H1 (cell line): Measurements from ENCODE around the gene CCDC197. TPM values are rescaled to one million over a fixed set of nuclear protein-coding genes. Genes with fewer than 3 reads are reported as not detected.

ENCODE experiments used
- CTCF ChIA-PET: fragments of 300-600 bp; sonication (Branson Sonifier 250); formaldehyde crosslinking; loops from one replicate; lab custom pipeline; 2021; ENCODE audit not compliant: partially characterized antibody; lab: Charles Lee
- POLR2A ChIA-PET: fragments of 300-600 bp; sonication (Branson Sonifier 250); formaldehyde crosslinking; loops from one replicate; lab custom pipeline; 2021; ENCODE audit warnings: inconsistent platforms; ENCODE audit not compliant: partially characterized antibody; lab: Charles Lee
- DNase-seq, 2 experiments: peaks; one replicate each; pipeline versions ENCODE4 v3.0.0 to v3.0.0-alpha.2; 2010 to 2022; ENCODE audit warnings: low spot score in 2 of 2, low read depth in 1 of 2, mixed read lengths in 1 of 2
- FAIRE-seq: peaks from 2 replicates; lab custom pipeline; 2011; peaks lifted over from hg19 to GRCh38; lab: Jason Lieb, UNC
- H2AFZ ChIP-seq: 2 replicates; pipeline ENCODE4 v1.8.1; 2012; ENCODE audit warnings: low read length, inconsistent platforms
- H2AK5ac ChIP-seq: 2 replicates; pipeline ENCODE4 v1.6.1; 2013; ENCODE audit warnings: low read depth, low read length
- H2BK120ac ChIP-seq: replicated peaks from 2 replicates; pipeline ENCODE3; 2013; ENCODE audit warnings: low read depth, low read length, inconsistent platforms
- H2BK12ac ChIP-seq: 2 replicates; pipeline ENCODE4 v1.6.1; 2013; ENCODE audit warnings: low read depth, low read length
- H2BK15ac ChIP-seq: 2 replicates; pipeline ENCODE4 v1.6.1; 2013; ENCODE audit warnings: low read length
- H2BK20ac ChIP-seq: 2 replicates; pipeline ENCODE4 v1.6.1; 2013; ENCODE audit warnings: low read length
- H2BK5ac ChIP-seq: 2 replicates; pipeline ENCODE4 v1.6.1; 2013; ENCODE audit warnings: low read depth, low read length
- H3K14ac ChIP-seq: 2 replicates; pipeline ENCODE4 v1.6.1; 2013; ENCODE audit warnings: inconsistent platforms; ENCODE audit not compliant: insufficient read length
- H3K18ac ChIP-seq: 2 replicates; pipeline ENCODE4 v1.6.1; 2013; ENCODE audit warnings: low read length; ENCODE audit errors: extremely low read depth
- H3K23ac ChIP-seq: 2 replicates; pipeline ENCODE4 v1.6.1; 2013; ENCODE audit warnings: inconsistent platforms; ENCODE audit not compliant: insufficient read length
- H3K23me2 ChIP-seq: 2 replicates; pipeline ENCODE4 v1.6.1; 2013; ENCODE audit warnings: low read depth, low read length
- H3K27ac ChIP-seq: 2 replicates; pipeline ENCODE4 v1.6.1; 2011; ENCODE audit warnings: low read depth, low read length, inconsistent platforms
- H3K27me3 ChIP-seq, 4 experiments: replicated peaks in 1 of 4; 1 replicate in 1 of 4; 2 replicates in 3 of 4; pipeline versions ENCODE4 v1.6.1 to v1.8.1; 2011 to 2013; ENCODE audit warnings: low read length in 3 of 4, mild to moderate bottlenecking in 3 of 4, inconsistent platforms in 2 of 4, mixed read lengths in 2 of 4, moderate library complexity in 1 of 4; ENCODE audit not compliant: control insufficient read depth in 3 of 4, insufficient read depth in 3 of 4; ENCODE audit errors: extremely low read depth in 1 of 4
- H3K36me3 ChIP-seq, 4 experiments: 2 replicates each; pipeline versions ENCODE4 v1.6.1 to v1.8.1; 2011 to 2013; ENCODE audit warnings: mild to moderate bottlenecking in 4 of 4, low read length in 3 of 4, moderate library complexity in 2 of 4, control low read depth in 1 of 4, inconsistent platforms in 1 of 4; ENCODE audit not compliant: insufficient read depth in 4 of 4, control insufficient read depth in 2 of 4
- H3K4ac ChIP-seq: replicated peaks from 2 replicates; pipeline ENCODE3; 2013; ENCODE audit warnings: low read length, low read depth, mixed read lengths, inconsistent platforms; ENCODE audit not compliant: insufficient read length
- H3K4me1 ChIP-seq, 4 experiments: replicated peaks in 1 of 4; 1 replicate in 1 of 4; 2 replicates in 3 of 4; pipeline versions ENCODE4 v1.6.1 to v1.8.1; 2011 to 2013; ENCODE audit warnings: low read length in 3 of 4, inconsistent platforms in 2 of 4, mixed read lengths in 1 of 4; ENCODE audit not compliant: insufficient read depth in 4 of 4, control insufficient read depth in 3 of 4
- H3K4me2 ChIP-seq, 2 experiments: 2 replicates each; pipeline versions ENCODE4 v1.6.1 to v1.8.1; 2011 to 2013; ENCODE audit warnings: low read depth in 2 of 2, low read length in 2 of 2, control low read depth in 1 of 2, inconsistent platforms in 1 of 2, mild to moderate bottlenecking in 1 of 2; ENCODE audit not compliant: insufficient read depth in 1 of 2
- H3K4me3 ChIP-seq, 4 experiments: fragments of 200-600, 300-600 bp in 1 of 4; sonication (generic), shearing (Covaris generic), sonication (Bioruptor Twin) in 1 of 4; 2 replicates each; pipeline versions ENCODE4 v1.5.1 to v1.8.1; 2011 to 2016; ENCODE audit warnings: low read length in 4 of 4, low read depth in 3 of 4, control low read depth in 2 of 4, inconsistent platforms in 2 of 4, mild to moderate bottlenecking in 2 of 4, mixed read lengths in 1 of 4, moderate library complexity in 1 of 4; ENCODE audit not compliant: insufficient read depth in 2 of 4; ENCODE audit errors: extremely low read depth in 1 of 4
- H3K56ac ChIP-seq: replicated peaks from 2 replicates; pipeline ENCODE3; 2013; ENCODE audit warnings: low read depth, mild to moderate bottlenecking, mixed read lengths, low read length, inconsistent platforms; ENCODE audit not compliant: insufficient read length
- H3K79me1 ChIP-seq: 2 replicates; pipeline ENCODE4 v1.6.1; 2013; ENCODE audit warnings: low read depth, low read length, control low read depth
- H3K79me2 ChIP-seq, 2 experiments: 2 replicates each; pipeline versions ENCODE4 v1.6.1 to v1.8.1; 2012 to 2013; ENCODE audit warnings: low read length in 2 of 2, mild to moderate bottlenecking in 2 of 2, inconsistent platforms in 1 of 2; ENCODE audit not compliant: insufficient read depth in 2 of 2, control insufficient read depth in 1 of 2
- H3K9ac ChIP-seq, 4 experiments: replicated peaks in 1 of 4; 1 replicate in 1 of 4; 2 replicates in 3 of 4; pipeline versions ENCODE4 v1.6.1 to v1.8.1; 2011 to 2013; ENCODE audit warnings: low read depth in 3 of 4, low read length in 3 of 4, control low read depth in 2 of 4, mild to moderate bottlenecking in 2 of 4, moderate library complexity in 2 of 4, inconsistent platforms in 1 of 4; ENCODE audit errors: extremely low read depth in 1 of 4
- H3K9me3 ChIP-seq, 2 experiments: 2 replicates each; pipeline versions ENCODE4 v1.6.1 to v1.8.1; 2012 to 2013; ENCODE audit warnings: mild to moderate bottlenecking in 2 of 2, moderate library complexity in 2 of 2, control low read depth in 1 of 2, inconsistent platforms in 1 of 2, low read depth in 1 of 2, low read length in 1 of 2, mixed read lengths in 1 of 2; ENCODE audit not compliant: insufficient read depth in 2 of 2
- H4K20me1 ChIP-seq, 2 experiments: replicated peaks in 1 of 2; 2 replicates each; pipeline versions ENCODE3 to v1.8.1; 2011 to 2013; ENCODE audit warnings: inconsistent platforms in 2 of 2, low read length in 2 of 2, mild to moderate bottlenecking in 1 of 2; ENCODE audit not compliant: insufficient read depth in 2 of 2, control insufficient read depth in 1 of 2
- H4K5ac ChIP-seq: 2 replicates; pipeline ENCODE4 v1.6.1; 2013; ENCODE audit warnings: low read length, low read depth, mixed read lengths, inconsistent platforms; ENCODE audit not compliant: insufficient read length
- H4K8ac ChIP-seq: 2 replicates; pipeline ENCODE4 v1.8.0; 2013; ENCODE audit warnings: mild to moderate bottlenecking, moderate library complexity, low read length, inconsistent platforms; ENCODE audit not compliant: insufficient read depth; ENCODE audit errors: extremely low read depth
- H4K91ac ChIP-seq: replicated peaks from 2 replicates; pipeline ENCODE3; 2013; ENCODE audit warnings: low read length, mixed read lengths, inconsistent platforms; ENCODE audit not compliant: insufficient read length
- BCL11A ChIP-seq, 2 experiments: IDR thresholded peaks; one replicate each; pipeline ENCODE4 v1.6.1; 2011; ENCODE audit warnings: low read depth in 2 of 2, low read length in 2 of 2, mild to moderate bottlenecking in 2 of 2
- CBX8 ChIP-seq: fragments of 300-800, 300-1000 bp; sonication (generic); IDR thresholded peaks from 2 replicates; pipeline ENCODE4 v1.7.1; 2016; ENCODE audit warnings: low read depth, low read length, borderline replicate concordance
- CEBPB ChIP-seq: IDR thresholded peaks from 2 replicates; pipeline ENCODE4 v1.6.1; 2012; ENCODE audit warnings: low read depth, low read length
- CTBP2 ChIP-seq: IDR thresholded peaks from 2 replicates; pipeline ENCODE4 v1.7.0; 2011; ENCODE audit warnings: borderline replicate concordance, mild to moderate bottlenecking, moderate library complexity, mixed read lengths, low read length; ENCODE audit not compliant: insufficient read depth, insufficient read length
- CTCF ChIP-seq, 3 experiments: IDR thresholded peaks; 1 replicate in 2 of 3; 2 replicates in 1 of 3; pipeline versions ENCODE4 v1.5.1 to v1.6.1; 2011; ENCODE audit warnings: low read length in 3 of 3, mild to moderate bottlenecking in 3 of 3, inconsistent platforms in 2 of 3, low read depth in 1 of 3, moderate library complexity in 1 of 3; ENCODE audit not compliant: insufficient read depth in 1 of 3; ENCODE audit errors: control extremely low read depth in 1 of 3
- HDAC2 ChIP-seq, 2 experiments: fragments of 300-600 bp in 1 of 2; sonication (generic) in 1 of 2; IDR thresholded peaks; 2 replicates each; pipeline ENCODE4 v1.6.1; 2011 to 2012; ENCODE audit warnings: low read depth in 2 of 2, low read length in 2 of 2, mild to moderate bottlenecking in 2 of 2, moderate library complexity in 2 of 2, borderline replicate concordance in 1 of 2, inconsistent platforms in 1 of 2
- SIN3A ChIP-seq, 2 experiments: IDR thresholded peaks in 1 of 2; conservative IDR thresholded peaks in 1 of 2; 2 replicates each; pipeline ENCODE4 v1.6.1; 2011 to 2012; ENCODE audit warnings: low read length in 2 of 2, improper control_type of control experiment in 1 of 2, low read depth in 1 of 2, mild to moderate bottlenecking in 1 of 2
- TBP ChIP-seq: IDR thresholded peaks from 2 replicates; pipeline ENCODE4 v1.6.1; 2011; ENCODE audit warnings: low read depth, low read length, improper control_type of control experiment
- YY1 ChIP-seq: IDR thresholded peaks from 2 replicates; pipeline ENCODE4 v1.6.1; 2011; ENCODE audit warnings: low read depth, mild to moderate bottlenecking, low read length
- WGBS, 2 experiments: shearing (Covaris generic) in 1 of 2; methylation state at CpG; one replicate each; pipeline versions ENCODE4 v1.1.6 to v1.1.7; 2013 to 2015; ENCODE audit warnings: low lambda C conversion rate in 2 of 2, mixed read lengths in 2 of 2, inconsistent platforms in 1 of 2, low coverage in 1 of 2, missing lambda C conversion rate in 1 of 2; ENCODE audit not compliant: insufficient replicate concordance in 2 of 2, insufficient coverage in 1 of 2, insufficient read length in 1 of 2; ENCODE audit errors: extremely low coverage in 1 of 2, missing lambda C conversion rate in 1 of 2; 5-methylcytosine and 5-hydroxymethylcytosine counted together
- polyA plus RNA-seq, 7 experiments: library from polyadenylated mRNA; depleted of rRNA in 3 of 7; stranded (reverse) in 5 of 7; unstranded in 2 of 7; fragments of >200 nt in 5 of 7; fragments of 200-250 nt in 2 of 7; gene quantifications; 1 replicate in 5 of 7; 2 replicates in 1 of 7; 4 replicates in 1 of 7; pipeline versions ENCODE4 v1.2.1 to v1.2.3, GENCODE V29; 2011 to 2013; ENCODE audit warnings: missing spikeins in 2 of 7, mixed read lengths in 2 of 7
- total RNA-seq: library from RNA; stranded (reverse); fragmentation: NEBNext Ultra II Directional; extraction: Animal tissue kit (Norgen Biotek cat#: 25700); gene quantifications from 2 replicates; pipeline ENCODE4 v1.2.1, GENCODE V29; 2021

Gene CCDC197
- total and polyA plus RNA-seq, 2 of the 8 experiments (the other 6 are each of a cell fraction or from before 2014, with no cell fraction given), result not detected

DNA sequence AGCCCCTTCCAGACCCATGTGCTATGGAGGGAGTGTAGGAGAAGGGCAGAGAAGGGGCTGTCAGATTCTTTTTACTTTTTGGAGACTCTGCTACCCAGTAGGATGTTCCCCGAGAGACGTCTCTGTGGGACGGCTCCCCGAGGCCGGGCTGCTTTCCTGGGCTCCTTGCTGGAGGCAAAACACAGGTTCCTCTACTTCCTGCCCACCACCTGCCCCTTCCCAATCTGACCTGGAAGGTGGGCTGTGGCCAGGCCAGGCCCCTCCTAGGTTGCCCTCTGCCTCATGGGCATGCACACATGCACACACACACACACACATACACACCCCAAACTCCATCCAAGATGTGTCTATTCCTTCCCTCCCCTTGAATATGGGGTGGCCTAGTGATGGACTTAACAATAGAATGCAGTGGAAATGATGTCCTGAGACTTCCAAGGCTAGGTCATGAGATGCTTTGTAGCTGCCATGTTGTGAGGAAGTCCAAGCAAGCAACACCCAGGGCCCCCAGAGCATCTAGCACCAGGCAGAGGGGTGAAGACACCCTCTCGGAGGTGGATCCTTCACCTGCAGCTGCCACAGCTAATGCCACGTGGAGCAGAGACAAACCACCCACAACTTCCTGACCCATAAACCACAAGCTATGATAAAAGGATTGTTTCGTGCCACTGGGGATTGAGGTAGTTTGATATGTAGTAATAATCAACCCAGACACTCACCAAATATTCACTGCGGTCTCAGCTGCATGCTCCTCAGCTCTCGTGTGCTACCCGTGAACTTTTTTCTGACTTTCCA, 19.1 kb upstream of the CCDC197 start:
- no peak overlapping the region; the same call in 1 of the 2 replicates for H2BK12ac ChIP-seq
- CTCF ChIA-PET, result interaction anchor here (0.7 to 2.6 kb wide), 8 partner anchors 7 to 165 kb away, joined by 3 to 12 read pairs (median 4); no protein-coding TSS in a partner anchor
- TF ChIP-seq CTCF (IDR thresholded peaks at IDR 0.05; ENCODE audit: control extremely low read depth in 1 of 3, insufficient read depth in 1 of 3, low read depth in 1 of 3, low read length in 3 of 3), result no peak
- TF ChIP-seq HDAC2 (IDR thresholded peaks at IDR 0.05; ENCODE audit: borderline replicate concordance in 1 of 2, low read depth in 2 of 2, low read length in 2 of 2), result no peak
- no peak for TF ChIP-seq CBX8
- no peak for TF ChIP-seq SIN3A (conservative IDR thresholded peaks at IDR 0.05 in 1 of 2, IDR thresholded peaks at IDR 0.05 in 1 of 2; ENCODE audit: low read depth in 1 of 2, low read length in 2 of 2)
- no peak for TF ChIP-seq CTBP2
- TF ChIP-seq TBP, result no peak
- TF ChIP-seq CEBPB, result no peak
- no peak for TF ChIP-seq YY1
- TF ChIP-seq BCL11A (IDR thresholded peaks at IDR 0.05; ENCODE audit: low read depth in 2 of 2, low read length in 2 of 2), result no peak

More for the DNA sequence above, 19.1 kb upstream of the CCDC197 start:
- H4K8ac ChIP-seq, result no peak overlapping the region
- no peak overlapping the region for H3K27ac ChIP-seq
- H3K14ac ChIP-seq, result no peak overlapping the region
- no peak overlapping the region for H3K4ac ChIP-seq
- H4K20me1 ChIP-seq, result no peaks in the 10 kb centered on the region
- 95% methylated on average over 11 of the region's 11 CpGs; no CpG with 5 or more reads in 1 of the 2 experiments for WGBS, 2 experiments
- no peaks in the 10 kb centered on the region for H3K36me3 ChIP-seq
- DNase-seq, result no peak
- no peak overlapping the region for H3K23ac ChIP-seq
- no peak overlapping the region for H3K18ac ChIP-seq
- H3K79me1 ChIP-seq, result no peaks in the 10 kb centered on the region
- H2BK15ac ChIP-seq, result no peak overlapping the region
- no peak overlapping the region for H2BK5ac ChIP-seq
- POLR2A ChIA-PET, result interaction anchor here (1.9 kb wide), 1 partner anchor 31 kb away, joined by 3 read pairs; no protein-coding TSS in a partner anchor
- no peaks in the 10 kb centered on the region for H3K23me2 ChIP-seq
- H4K91ac ChIP-seq, result no peak overlapping the region
- no peak overlapping the region for H2BK120ac ChIP-seq
- H3K9ac ChIP-seq, result no peak overlapping the region
- H3K56ac ChIP-seq, result no peak overlapping the region
- peaks cover 0 to 3% (median 0%) of the 10 kb centered on the region in 4 experiments; a peak in 1 of 7 replicates for H3K4me1 ChIP-seq
- no peak overlapping the region for H2AFZ ChIP-seq
- H2AK5ac ChIP-seq, result no peak overlapping the region
- no peaks in the 10 kb centered on the region for H3K79me2 ChIP-seq
- no peak for FAIRE-seq
- H4K5ac ChIP-seq, result no peak overlapping the region
- no peak overlapping the region for H3K4me3 ChIP-seq
- no peaks in the 10 kb centered on the region for H3K9me3 ChIP-seq
- no peak overlapping the region for H2BK20ac ChIP-seq
- H3K4me2 ChIP-seq, result no peak overlapping the region
- H3K27me3 ChIP-seq, result no peaks in the 10 kb centered on the region; a peak in 1 of 7 replicates
